Renal cortical epithelial cell (primary cell): ENCODE data around the gene TMIE. TPM values are rescaled to one million over a fixed set of nuclear protein-coding genes. Genes with fewer than 3 reads are reported as not detected.
"Not testable (repeated sequence)": the region's sequence is repeated elsewhere in the genome, so short reads cannot be mapped to it uniquely, and the experiment has no call there.

Source experiments
- DNase-seq: peaks from one replicate; pipeline ENCODE4 v3.0.0-alpha.2; 2011; ENCODE audit warnings: low read depth
- total RNA-seq: library from RNA; depleted of rRNA; stranded (reverse); fragments of >200 nt; gene quantifications from 2 replicates; pipeline ENCODE4 v1.2.3, GENCODE V29; 2014

TMIE gene
- total RNA-seq, 1 donor from 2014 or later = 0.25 TPM

DNA sequence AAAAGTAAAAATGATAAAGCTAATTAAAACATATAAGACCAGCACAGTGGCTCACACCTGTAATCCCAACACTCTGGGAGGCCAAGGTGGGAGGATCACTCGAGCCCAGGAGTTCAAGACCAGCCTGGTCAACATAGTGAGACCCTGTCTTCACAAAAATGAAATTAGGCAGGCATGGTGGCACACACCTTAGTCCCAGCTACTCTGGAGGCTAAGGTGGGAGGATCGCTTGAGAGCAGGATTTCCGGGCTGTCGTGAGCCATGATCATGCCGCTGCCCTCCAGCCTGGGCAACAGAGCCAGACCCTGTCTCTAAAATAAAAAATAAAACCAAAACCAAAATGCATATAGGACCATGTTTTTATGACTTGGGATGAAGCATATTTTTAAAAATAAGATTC is 21.3 kb downstream of the TMIE start:
- DNase-seq = no peak

DNA sequence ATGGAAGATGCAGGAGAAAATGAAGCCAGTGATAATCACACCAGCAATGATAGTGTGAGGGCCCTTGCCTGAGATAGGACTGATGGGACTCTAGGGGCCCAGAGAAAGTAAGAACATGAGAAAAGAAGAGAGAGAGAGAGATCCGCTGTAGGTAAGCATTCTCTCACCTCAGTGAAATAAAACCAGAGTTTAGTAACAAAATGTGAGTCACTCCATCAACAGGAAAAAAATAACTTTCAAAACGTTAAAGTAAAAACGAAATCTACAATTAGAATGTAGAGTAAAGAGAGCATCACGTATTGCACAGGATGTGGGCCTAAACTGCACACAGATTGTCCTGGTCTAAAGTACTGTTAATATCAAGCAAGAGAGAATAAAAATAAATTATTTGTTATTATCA is 23.2 kb downstream of the TMIE start:
- DNase-seq = no peak

DNA sequence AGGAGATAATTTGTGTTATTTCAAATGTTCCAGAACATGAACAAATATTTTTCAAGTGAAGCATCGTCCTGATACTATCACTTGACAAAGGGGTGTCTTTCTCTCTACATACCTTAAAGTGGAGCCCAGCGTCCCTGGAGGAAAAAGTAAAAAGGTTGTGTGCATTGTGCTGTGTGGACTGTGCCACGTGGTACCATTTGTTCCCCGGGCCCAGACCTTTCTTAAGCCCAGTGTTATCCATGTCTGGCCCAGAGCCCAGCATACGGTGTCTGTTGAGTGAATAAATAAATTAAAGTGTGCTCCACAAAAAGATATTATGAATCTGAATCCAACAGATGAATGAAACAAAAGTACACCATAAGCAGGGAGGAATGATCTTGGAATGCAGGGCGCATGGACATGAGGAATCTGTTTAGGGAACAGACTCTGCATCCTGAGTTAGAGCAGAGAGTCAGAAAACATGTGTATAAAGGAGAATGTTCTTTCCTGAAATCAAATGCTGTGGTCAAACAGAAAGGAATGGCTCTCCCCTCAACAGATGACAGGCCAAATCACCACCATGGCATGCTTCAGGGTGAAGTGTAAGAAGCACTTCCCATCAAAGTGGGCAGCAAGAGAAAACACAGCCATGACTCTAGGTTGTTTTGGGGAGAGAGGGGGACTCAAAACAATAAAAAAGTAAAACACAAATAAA is 24.6 kb downstream of the TMIE start:
- DNase-seq = no peak

DNA sequence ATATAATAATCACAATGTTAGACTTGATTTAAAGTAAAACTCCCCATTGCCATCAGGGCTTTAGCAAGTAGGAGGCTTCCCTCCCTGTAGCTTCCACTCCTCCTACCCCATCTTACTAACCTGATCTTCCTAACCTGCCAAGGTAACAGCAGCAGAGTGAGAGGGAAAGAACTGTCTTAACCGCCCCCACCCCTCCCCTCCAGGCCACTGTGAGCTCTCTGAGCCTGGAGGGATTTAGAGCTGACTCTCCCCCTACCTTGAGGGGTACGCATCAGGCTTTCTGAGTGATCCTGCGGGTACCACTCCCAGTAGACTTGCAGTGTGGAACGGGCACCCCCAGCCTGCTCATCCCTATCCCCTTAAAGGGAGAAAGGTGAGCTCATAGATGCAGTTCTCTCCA is 27.8 kb downstream of the TMIE start:
- DNase-seq = no peak

DNA sequence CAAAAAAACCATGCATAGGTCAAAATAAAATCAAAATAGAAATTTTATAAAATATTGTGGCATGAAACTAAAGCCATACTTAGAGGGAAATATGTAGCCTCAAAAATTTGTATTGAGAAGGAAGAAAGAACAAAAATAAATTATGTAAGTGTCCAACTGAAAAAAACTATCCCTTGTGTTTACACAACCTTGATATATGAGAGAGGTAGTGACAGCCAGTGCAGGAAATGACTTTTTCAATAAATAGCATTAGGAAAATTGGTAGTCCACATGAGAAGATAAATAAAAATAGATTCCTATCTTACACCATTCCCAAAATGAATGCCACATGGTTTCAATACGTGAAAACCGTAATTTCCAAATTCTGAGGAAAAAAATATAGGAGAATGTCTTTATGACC is 29.6 kb downstream of the TMIE start:
- DNase-seq = no peak

DNA sequence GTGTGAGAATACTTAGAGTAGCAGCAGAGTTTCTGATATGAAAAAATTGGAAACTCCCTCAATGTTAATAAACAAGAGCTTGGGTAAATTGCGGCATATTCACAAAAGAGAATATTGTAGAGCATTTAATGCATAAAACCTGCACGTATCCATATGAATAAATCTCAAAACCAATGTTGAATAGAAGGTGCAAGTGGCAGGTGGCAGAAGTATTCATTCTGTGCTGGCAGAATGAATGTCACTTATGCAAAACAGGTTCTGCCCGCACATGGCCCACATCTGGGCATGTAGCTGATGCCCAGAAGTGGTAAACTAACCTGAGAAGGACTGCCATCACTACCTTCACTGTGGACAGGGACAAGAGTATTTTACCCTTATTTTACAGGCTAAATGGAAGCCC is 30.6 kb downstream of the TMIE start:
- no peak for DNase-seq

DNA sequence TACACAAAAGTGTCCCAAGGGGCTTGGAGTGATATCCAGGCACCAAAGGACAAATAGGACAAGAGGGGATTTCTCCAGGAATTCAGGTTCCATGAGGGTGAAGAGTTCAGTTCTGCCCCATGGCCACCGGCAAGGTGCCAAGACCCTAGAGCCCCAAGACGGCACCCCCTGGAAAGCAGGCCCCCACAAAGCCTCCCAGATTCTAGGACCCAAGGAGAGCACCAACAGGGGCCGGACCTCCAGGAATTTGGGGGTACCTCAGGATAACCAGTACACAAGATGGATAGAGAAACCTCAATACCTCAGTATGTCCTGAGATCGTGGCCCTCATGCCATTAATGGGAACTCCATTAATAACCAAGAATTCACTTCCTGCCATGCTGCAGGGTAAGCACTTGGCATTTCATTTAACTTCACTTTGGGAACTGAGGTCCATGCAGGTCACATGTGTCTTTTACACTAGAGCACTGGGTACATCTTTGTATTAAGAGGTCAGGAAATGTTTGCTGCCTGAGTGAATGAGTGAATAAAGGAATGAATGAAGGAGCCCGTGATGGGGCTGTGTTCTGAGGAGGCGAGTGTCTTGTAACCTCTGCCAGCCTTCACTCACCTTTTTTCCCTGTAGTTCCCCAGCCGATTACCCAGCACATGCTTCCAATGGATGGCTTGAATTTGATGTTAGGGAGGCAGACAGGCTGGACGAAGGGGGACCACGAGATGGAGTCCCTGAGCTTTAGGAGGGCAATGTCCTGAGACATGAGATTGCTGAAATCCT is 32.0 kb downstream of the TMIE start:
- DNase-seq = no peak

DNA sequence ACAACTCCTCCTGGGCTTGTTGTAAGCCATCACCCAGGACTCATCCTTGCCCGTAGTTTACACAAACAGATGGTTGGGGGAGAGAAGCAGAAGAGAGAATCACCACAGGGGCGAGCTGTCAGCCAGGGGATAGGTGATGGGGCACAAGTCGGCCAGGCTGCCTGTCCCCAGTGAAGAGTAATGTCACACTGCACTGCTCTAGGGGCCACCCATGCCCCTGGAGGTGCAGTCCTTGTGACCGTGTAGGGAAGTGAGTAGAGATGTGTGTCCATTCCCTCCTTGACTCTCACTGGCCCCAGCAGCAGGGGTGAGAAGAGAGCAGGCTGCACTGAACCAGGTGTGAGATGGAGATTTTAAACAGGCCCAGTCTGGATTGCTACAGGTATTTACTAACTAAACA is 33.6 kb downstream of the TMIE start:
- no peak for DNase-seq

DNA sequence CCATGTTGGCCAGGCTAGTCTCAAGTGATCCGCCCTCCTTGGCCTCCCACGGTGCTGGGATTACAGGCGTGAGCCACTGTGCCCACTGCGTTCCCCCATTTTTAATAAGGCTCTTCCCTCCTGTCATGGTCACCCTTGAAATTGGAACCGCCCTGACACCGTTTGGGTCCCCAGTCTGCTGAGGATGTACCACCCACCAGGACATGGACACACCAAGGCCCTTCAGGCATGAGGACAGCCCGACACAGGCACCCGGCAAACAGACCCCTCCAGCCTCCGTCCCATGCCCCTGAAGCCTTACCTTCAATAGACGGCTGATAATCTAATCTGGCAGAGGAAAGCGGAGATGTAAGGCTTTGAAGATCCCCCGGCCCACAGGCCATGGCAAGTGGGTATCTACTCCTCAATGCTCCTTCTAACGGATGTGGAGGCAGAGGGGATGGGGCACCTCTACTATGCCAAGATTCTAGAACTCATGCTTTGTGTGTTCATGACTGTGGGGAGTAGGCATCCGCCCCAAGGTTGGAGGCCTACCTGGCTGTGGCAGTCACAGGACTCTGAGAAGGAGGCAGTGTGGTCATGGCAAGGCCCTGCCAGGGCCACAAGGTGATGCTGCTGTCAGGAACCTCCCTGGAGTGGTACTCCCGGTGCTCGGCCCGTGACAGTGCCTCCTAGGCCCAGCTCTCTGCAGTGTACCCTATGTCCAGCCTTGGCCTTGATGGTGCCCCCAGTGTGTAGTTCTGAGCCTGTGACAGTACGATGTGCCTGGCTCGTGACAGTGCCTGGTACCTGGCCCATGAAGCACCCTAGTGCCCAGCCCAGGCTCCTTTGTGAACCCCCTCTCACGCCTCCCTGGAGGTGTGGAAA is 35.0 kb downstream of the TMIE start:
- no peak for DNase-seq

DNA sequence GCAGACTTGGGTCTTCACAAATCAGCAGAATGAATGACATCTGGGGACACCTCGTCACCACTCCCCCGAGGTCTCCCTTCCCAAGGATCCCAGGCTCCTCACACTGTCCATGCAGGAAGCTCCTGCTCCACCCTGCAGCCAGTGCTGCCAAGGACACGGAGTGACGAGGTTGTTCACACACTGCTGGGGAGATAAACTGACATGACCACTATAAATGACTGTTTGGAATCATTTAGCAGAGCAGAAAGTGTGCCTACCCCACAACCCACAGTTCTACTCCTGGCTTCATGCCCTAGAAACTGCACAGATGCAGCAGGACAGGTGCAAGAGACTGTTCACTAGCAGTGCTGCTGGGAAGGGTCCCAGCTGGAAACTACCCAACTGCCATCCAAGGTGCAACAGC is 36.1 kb downstream of the TMIE start:
- DNase-seq = no peak

DNA sequence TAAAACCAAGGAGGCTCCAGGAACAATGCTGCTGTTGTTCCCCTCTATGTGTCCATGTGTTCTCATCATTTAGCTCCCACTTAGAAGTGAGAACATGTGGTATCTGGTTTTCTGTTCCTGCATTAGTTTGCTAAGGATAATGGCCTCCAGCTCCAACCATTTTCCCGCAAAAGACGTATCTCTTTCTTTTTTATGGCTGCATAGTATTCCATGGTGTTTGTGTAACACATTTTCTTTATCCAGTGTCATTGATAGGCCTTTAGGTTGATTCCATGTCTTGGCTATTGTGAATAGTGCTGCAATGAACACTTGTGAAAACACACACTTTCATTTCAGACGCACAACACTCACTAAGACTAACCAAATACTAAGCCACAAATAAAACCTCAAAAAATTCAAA is 38.4 kb downstream of the TMIE start:
- not testable (repeated sequence) for DNase-seq

DNA sequence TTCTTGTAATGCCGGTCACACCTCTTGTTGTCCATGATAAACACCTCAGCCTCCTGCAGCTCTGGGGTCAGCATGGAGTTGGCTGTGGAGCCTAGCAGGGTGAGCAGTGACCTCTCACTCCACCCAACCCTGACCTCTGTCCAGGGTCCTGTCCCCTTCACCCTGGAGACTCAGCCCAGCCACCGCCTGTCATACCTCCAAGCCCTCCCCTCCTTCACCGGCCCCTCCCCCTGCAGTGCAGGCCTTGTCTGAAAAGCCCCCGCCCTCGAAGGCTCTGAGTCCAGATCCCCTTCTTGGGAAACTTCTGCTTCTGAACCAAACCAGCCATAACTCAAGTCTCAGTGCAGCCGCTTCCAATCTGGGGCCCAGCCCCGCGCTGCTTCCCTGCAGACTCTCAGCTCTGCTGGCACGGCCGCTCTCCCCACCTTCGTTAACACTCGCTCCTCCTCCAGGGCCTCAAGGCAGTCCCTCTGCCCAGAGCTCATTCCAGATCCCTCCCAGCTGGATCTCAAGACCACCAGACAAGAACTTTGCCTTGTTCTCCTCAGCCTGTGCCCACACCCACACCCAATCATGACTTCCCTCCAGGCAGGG is 41.9 kb downstream of the TMIE start:
- no peak for DNase-seq

DNA sequence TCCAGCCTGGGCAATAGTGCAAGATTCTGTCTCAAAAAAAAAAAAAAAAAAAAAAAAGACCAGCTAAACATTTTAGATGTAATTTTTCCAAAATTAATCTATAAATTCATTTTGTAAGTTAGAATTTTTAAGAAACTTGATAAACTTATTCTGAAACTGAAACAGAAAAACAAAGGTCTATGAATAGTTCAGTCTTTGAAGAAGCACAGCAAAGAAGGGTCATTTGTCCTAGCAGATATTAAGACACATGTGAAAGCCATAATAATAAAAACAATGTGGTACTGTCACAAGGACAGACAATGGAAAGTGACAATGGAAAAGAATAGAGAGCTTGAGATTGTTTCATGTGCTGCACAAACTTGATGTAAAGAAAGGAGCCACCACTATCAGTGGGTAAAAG is 45.5 kb downstream of the TMIE start:
- DNase-seq = no peak

DNA sequence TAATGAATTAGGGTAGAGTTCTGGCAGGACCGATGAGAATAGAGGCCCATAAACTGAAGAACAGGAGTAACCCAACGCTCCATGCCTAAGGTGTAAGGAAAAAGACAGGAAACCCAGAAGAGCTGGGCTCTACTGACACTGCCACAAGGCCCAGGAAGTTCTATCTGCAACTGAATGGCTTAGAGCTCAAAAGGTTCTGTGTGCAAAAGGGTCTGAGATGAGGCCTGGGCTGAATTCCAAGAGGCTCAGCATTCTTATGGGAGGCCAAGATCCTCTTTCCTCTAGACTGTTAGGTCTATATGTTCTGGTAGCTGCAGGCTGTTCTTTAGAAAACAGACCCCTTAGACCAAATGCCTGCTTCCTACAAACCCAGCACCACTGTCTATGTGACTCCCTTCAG is 47.0 kb downstream of the TMIE start:
- DNase-seq = no peak

DNA sequence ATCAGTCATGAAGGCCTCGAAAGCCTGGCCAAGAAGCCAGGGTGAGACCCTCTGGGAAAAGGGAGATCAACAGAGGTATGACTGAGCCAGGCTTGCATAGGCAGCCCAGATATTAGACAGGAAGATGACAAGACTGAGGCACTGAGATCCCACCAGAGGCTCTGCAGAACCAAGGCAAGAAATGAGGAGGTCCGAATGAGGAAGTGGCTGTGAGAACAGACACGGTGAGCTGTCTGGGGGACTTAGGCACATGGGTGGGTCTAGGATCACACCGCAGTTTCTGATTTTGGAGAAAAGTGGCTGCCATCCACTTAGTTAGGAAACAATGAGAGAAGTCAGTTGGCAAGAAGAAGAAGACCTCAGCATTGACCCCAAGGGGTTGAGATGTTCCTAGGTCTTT is 47.9 kb downstream of the TMIE start:
- no peak for DNase-seq

DNA sequence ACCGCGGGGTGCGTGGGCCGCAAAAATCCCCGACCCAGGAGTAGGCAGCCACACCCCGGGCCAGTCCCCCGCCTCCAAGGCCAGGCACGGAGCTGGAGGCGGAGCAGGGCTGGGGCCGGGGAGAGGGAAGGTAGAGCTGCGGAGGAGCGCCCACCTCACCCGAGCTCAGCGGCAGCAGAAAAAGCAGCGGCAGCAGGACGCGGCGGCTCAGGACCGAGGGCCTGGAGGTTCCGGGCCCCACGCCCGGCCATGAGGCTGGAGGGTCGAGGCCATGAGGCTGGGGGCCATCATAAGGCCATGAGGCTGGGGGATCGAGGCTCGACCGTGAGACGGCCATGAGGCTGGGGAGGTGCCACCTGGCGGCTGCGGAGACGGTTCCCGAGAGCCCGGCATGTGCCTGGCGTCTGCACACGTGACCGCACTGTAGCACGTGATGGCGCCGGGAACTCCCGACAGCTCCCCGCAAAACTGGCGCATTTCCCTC is 49.4 kb downstream of the TMIE start:
- no peak for DNase-seq

DNA sequence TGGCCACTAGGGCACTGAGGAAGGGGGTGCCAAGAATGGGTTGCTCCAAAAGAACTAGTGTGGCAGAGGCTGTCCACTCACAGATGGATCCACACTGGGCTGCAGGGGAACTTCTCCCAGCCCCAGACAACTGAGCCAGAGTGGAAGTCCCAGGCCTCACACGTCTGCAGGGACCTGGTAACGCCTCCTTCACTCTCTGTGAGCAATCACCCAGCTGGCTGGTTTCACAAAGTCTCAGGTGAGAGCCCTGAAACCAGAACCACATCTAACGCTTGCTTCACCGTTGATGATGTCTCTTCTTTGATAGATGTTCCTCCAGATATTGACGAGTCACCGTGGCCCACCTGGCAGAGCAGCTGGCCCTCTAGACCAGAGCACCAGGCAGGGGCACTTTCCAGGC is 51.9 kb downstream of the TMIE start:
- not testable (repeated sequence) for DNase-seq

DNA sequence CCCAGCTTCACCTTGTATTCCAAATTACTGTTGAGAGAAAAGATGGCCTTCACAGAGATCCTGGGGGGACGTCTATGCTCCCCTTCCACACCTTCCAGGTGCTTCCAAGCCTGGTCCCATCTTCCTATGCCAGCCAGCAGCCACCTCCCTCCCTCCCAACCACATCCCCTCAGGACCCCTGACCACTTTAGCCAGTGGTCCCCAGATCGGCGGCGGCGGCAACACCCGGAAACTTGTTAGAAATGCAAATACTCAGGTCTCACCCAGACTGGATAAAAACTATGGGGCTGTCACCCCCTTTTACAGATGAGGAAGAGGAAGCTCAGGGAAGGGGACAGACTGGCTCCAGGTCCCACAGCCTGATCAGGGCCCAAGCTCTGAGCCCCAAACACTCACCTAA is 54.5 kb downstream of the TMIE start:
- no peak for DNase-seq

DNA sequence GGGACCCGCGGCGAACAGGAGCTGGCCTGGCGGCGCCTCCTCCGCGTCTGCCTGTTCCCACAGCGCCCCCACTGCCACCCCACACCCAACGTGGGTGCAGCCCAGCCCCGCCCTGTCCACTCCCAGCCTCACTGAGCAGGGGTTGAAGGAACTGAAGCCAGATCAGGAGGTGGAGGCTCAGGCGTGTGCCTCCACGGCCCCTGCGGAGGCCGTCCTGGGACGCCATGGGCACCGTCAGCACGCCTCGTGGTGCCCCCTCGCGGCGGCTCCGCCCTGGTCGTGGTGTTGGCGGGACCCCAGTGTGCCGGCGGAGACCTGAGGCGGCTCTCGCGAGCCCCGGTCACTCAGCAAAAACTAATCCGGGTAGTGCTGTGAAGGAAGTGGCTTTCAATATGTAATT is 55.5 kb downstream of the TMIE start:
- DNase-seq = no peak

DNA sequence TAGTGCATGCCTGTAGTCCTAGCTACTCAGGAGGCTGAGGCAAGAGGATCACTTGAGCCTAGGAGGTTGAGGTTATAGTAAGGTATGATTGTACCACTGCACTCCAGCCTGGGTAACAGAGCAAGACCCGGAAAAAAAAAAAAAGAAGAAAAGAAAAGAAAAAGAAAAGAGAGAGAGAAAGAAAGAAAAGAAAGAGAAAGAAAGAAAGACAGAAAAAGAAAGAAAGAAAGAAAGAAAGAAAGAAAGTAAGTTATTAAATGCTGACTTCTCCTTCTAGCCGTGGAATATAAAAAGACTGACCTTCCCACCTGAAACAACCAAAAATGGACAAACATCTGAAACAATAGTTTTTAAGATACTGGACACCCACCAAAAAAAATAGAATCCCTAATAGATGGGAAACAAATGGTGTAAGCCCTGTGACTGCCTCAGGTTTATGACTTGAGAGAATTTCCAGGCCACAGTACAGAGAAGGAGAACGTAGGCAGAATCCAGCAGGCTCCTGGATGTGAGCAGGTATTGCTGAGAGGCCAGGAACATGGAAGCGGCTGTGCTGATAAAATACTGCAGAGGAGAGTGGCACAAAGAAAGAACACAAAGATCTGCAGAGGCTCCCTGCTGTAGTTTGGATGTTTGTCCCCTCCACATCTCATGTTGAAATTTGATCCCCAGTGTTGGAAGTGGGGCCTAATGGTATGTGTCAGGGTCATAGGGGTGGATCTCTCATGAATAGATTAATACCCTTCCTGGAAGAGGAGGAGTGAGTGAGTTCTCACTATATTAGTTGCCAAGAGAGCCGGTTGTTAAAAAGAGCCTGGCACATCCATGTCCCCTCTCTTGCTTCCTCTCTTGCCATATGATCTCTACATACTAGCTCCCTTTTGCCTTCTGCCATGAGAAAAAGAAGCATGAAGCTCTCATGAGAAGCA is 58.3 kb downstream of the TMIE start:
- DNase-seq = no peak
